ENCODE results near the gene TAOK2. TPM values are rescaled to one million over a fixed set of nuclear protein-coding genes. Genes with fewer than 3 reads are reported as not detected.

TAOK2 gene
- total and polyA plus RNA-seq, 2 of the 4 experiments (the other 2 are of a cell fraction): 23.0 to 31.7 TPM

GRCh38 chr16:29925781-29926710 lies 47.6 kb upstream of the TAOK2 start, which contains the start of gene KCTD13:
Gene KCTD13, minus strand, starts transcription at chr16:29926226. Its CDS starts 193 bp downstream, at chr16:29926033.
- DNase-seq: peak; percentile 73
- H4K5ac ChIP-seq (ENCODE audit: low read depth, low read length): peak within 1 kb of the TSS; percentile 96
- peaks cover 6% of the 10 kb centered on the region; the same call in 1 of the 2 replicates for H4K20me1 ChIP-seq (ENCODE audit: insufficient read depth, low read length)
- H3K27ac ChIP-seq (ENCODE audit: insufficient read depth, low read length): peak within 1 kb of the TSS; percentile 92
- H4K8ac ChIP-seq (ENCODE audit: low read depth in 2 of 2, low read length in 2 of 2): peak within 1 kb of the TSS; percentile 85 to 99
- peak within 1 kb of the TSS; percentile 98 for H3K4ac ChIP-seq (ENCODE audit: low read depth, low read length)
- H3K9me1 ChIP-seq (ENCODE audit: insufficient read depth, low read length): peaks cover 15% of the 10 kb centered on the region; the same call in 1 of the 2 replicates
- 0% methylated on average over 37 of the region's 89 CpGs; no CpG with 5 or more reads in 1 of the 2 experiments for WGBS, 2 experiments (ENCODE audit: extremely low coverage in 2 of 2, insufficient read length in 1 of 2)
- H2BK120ac ChIP-seq (ENCODE audit: low read depth, low read length): peak within 1 kb of the TSS; percentile 71
- H2BK20ac ChIP-seq (ENCODE audit: low read depth, low read length): peak within 1 kb of the TSS; percentile 28; the same call in 1 of the 2 replicates
- peak; percentile 97 for ATAC-seq (ENCODE audit: low read depth)
- peak within 1 kb of the TSS; percentile 76 for H3K18ac ChIP-seq (ENCODE audit: low read depth, low read length)
- in situ Hi-C loops (cut with MboI; ENCODE audit: low sequenced_read_pairs): no loop called here
- intact Hi-C loops (cut with micrococcal nuclease): loop anchor here (5.0 kb wide), 2 partner anchors 46 to 71 kb away; partner anchors contain the start of genes HIRIP3, INO80E and TAOK2
- peaks cover 9% of the 10 kb centered on the region for H3K36me3 ChIP-seq (ENCODE audit: control insufficient read depth, insufficient read depth, low read length)
- H2AFZ ChIP-seq (replicated peaks; ENCODE audit: low read length, poor library complexity): peak within 1 kb of the TSS; percentile 98
- peak within 1 kb of the TSS; percentile 95 for H4K91ac ChIP-seq (ENCODE audit: insufficient read depth, low read depth, low read length)
- H2AK9ac ChIP-seq (replicated peaks; ENCODE audit: low read depth, low read length, poor library complexity): peak within 1 kb of the TSS; percentile 32
- peak within 1 kb of the TSS; percentile 79 for H3K4me3 ChIP-seq (ENCODE audit: insufficient read depth, low read depth, low read length)
- peak within 1 kb of the TSS; percentile 93 for H2AK5ac ChIP-seq (ENCODE audit: low read depth, low read length)
- H2BK5ac ChIP-seq (ENCODE audit: low read depth, low read length, poor library complexity, severe bottlenecking): peak within 1 kb of the TSS; percentile 92
- dilution Hi-C loops (cut with HindIII; ENCODE audit: low sequenced_read_pairs, unreplicated experiment): no loop called here
- TSS peak; percentile 54 for BruUV-seq (replicated peaks)
- H3K9ac ChIP-seq (ENCODE audit: low read depth, low read length): peak within 1 kb of the TSS; percentile 95
- H2BK15ac ChIP-seq (ENCODE audit: low read depth, low read length): 0 out of 3 replicates have a peak within 1 kb of the TSS, but pooled peaks have one; percentile 15
- ChIA-PET POLR2A (ENCODE audit: unreplicated experiment) (interaction anchor here (0.8 to 1.5 kb wide), 2 partner anchors 11 to 26 kb away, joined by 6 to 9 read pairs; partner anchors contain the start of gene ASPHD1), CTCF (no interaction called here)
- H3K14ac ChIP-seq (replicated peaks; ENCODE audit: low read depth, low read length): peak within 1 kb of the TSS; percentile 99
- peaks cover 29 to 43% of the 10 kb centered on the region in 2 experiments for H3K79me1 ChIP-seq (ENCODE audit: low read depth in 1 of 2, low read length in 2 of 2)
- H3K4me2 ChIP-seq (ENCODE audit: low read depth, low read length): peak within 1 kb of the TSS; percentile 99
- no peaks in the 10 kb centered on the region for H3K9me3 ChIP-seq (ENCODE audit: control insufficient read depth, insufficient read depth, low read length)
- peaks cover 10% of the 10 kb centered on the region for H3K4me1 ChIP-seq (ENCODE audit: control insufficient read depth, insufficient read depth, low read length)
- peak within 1 kb of the TSS; percentile 91 for H3K23ac ChIP-seq (ENCODE audit: low read depth, low read length)
- H3K56ac ChIP-seq (ENCODE audit: extremely low read depth, insufficient read depth, low read length): peak within 1 kb of the TSS; percentile 70
- no peaks in the 10 kb centered on the region for H3K27me3 ChIP-seq (ENCODE audit: control insufficient read depth, insufficient read depth, low read length)
- no peak for TF ChIP-seq CEBPB (IDR thresholded peaks at IDR 0.05; ENCODE audit: low read depth, low read length)
- TF ChIP-seq RAD21 (IDR thresholded peaks at IDR 0.05; ENCODE audit: low read length): no peak; the same call in 1 of the 2 replicates
- no peak for TF ChIP-seq SMC3 (IDR thresholded peaks at IDR 0.05; ENCODE audit: low read depth, low read length)
- no peak for TF ChIP-seq CHD1 (IDR thresholded peaks at IDR 0.05; ENCODE audit: low read depth, low read length)
- no peak for TF ChIP-seq RFX5 (IDR thresholded peaks at IDR 0.05; ENCODE audit: low read depth, low read length)
- no peak for TF ChIP-seq MAFK (IDR thresholded peaks at IDR 0.05; ENCODE audit: low read depth, low read length)
- no peak for TF ChIP-seq RCOR1 (IDR thresholded peaks at IDR 0.05; ENCODE audit: insufficient replicate concordance, low read length)
- no peak for TF ChIP-seq ELK1 (IDR thresholded peaks at IDR 0.05; ENCODE audit: borderline replicate concordance, low read depth, low read length)
- TF ChIP-seq CTCF (conservative IDR thresholded peaks at IDR 0.05; ENCODE audit: low read depth, low read length): no peak
- TF ChIP-seq FOS (IDR thresholded peaks at IDR 0.05; ENCODE audit: low read depth, low read length): no peak
- TF ChIP-seq MXI1 (IDR thresholded peaks at IDR 0.05; ENCODE audit: borderline replicate concordance, low read depth, low read length): peak; percentile 71; the same call in 1 of the 2 replicates
- TF ChIP-seq MAZ (IDR thresholded peaks at IDR 0.05; ENCODE audit: borderline replicate concordance, low read depth, low read length): peak; percentile 90; the same call in 1 of the 2 replicates
